A673 (cell line): ENCODE data around the gene DAPK3. TPM values are rescaled to one million over a fixed set of nuclear protein-coding genes. Genes with fewer than 3 reads are reported as not detected.

Experiments
- BruUV-seq: library from RNA; stranded (reverse); fragments of 400-500 nt; replicated peaks from 2 replicates; lab custom pipeline; 2021; lab: Mats Ljungman, UMichigan
- CTCF ChIA-PET: fragments of 300-600 bp; sonication (Branson Sonifier 250); formaldehyde crosslinking; loops from one replicate; lab custom pipeline; 2022; ENCODE audit warnings: antibody characterized with exemption; lab: Charles Lee
- POLR2A ChIA-PET: fragments of 300-600 bp; sonication (Branson Sonifier 250); formaldehyde crosslinking; loops from one replicate; lab custom pipeline; 2022; ENCODE audit warnings: antibody characterized with exemption; ENCODE audit not compliant: low non-redundant PET; lab: Charles Lee
- DNase-seq: peaks from one replicate; pipeline ENCODE4 v3.0.0-alpha.2; 2015; ENCODE audit warnings: low spot score
- H3K27ac ChIP-seq: fragments of 200-600 bp; sonication (generic); 2 replicates; pipeline ENCODE4 v1.5.1; 2016; ENCODE audit warnings: mixed run types, low read depth, mild to moderate bottlenecking, mixed read lengths, antibody characterized with exemption, low read length; ENCODE audit not compliant: poor library complexity, severe bottlenecking
- H3K27me3 ChIP-seq: fragments of 200-600 bp; sonication (generic); replicated peaks from 2 replicates; pipeline ENCODE4 v1.6.1; 2017; ENCODE audit warnings: mixed run types, low read depth, mild to moderate bottlenecking, mixed read lengths, antibody characterized with exemption, low read length; ENCODE audit not compliant: insufficient read depth, poor library complexity
- H3K36me3 ChIP-seq: fragments of 200-600 bp; sonication (generic); 2 replicates; pipeline ENCODE4 v1.6.1; 2016; ENCODE audit warnings: mixed run types, mild to moderate bottlenecking, mixed read lengths, antibody characterized with exemption, low read length; ENCODE audit not compliant: insufficient read depth, poor library complexity, severe bottlenecking
- H3K4me1 ChIP-seq: fragments of 200-600 bp; sonication (generic); 2 replicates; pipeline ENCODE4 v1.6.1; 2017; ENCODE audit warnings: mixed run types, mild to moderate bottlenecking, mixed read lengths, antibody characterized with exemption, low read length; ENCODE audit not compliant: insufficient read depth, poor library complexity, severe bottlenecking
- H3K4me3 ChIP-seq: fragments of 200-600 bp; sonication (generic); 2 replicates; pipeline ENCODE4 v1.5.1; 2016; ENCODE audit warnings: low read depth, mixed run types, mild to moderate bottlenecking, mixed read lengths, low read length; ENCODE audit not compliant: poor library complexity, severe bottlenecking
- H3K9me3 ChIP-seq: fragments of 200-600 bp; sonication (generic); 2 replicates; pipeline ENCODE4 v1.6.1; 2016; ENCODE audit warnings: mixed run types, low read depth, mild to moderate bottlenecking, mixed read lengths, antibody characterized with exemption, low read length; ENCODE audit not compliant: poor library complexity, severe bottlenecking
- CTCF ChIP-seq: fragments of 300-800, 200-600 bp; sonication (generic); conservative IDR thresholded peaks from 2 replicates; pipeline ENCODE4 v1.5.1; 2017; ENCODE audit warnings: low read depth, mild to moderate bottlenecking, antibody characterized with exemption, low read length, moderate library complexity, mixed read lengths
- EZH2 ChIP-seq: fragments of 200-600 bp; sonication (generic); IDR thresholded peaks from 2 replicates; pipeline ENCODE4 v1.6.1; 2017; ENCODE audit warnings: borderline replicate concordance, low read depth, mild to moderate bottlenecking, mixed read lengths, antibody characterized with exemption, low read length; ENCODE audit not compliant: poor library complexity, severe bottlenecking
- intact Hi-C: fragments of 100-400 bp; cut with micrococcal nuclease; formaldehyde crosslinking; loops from one replicate; pipeline ENCODE4 v1.10.0; 2022; ENCODE audit not compliant: unreplicated experiment
- microRNA-seq: library from miRNA; unstranded; fragments of <30 nt; microRNA quantifications from one replicate; pipeline ENCODE4 v1.2.0, GENCODE V29; 2021
- total RNA-seq: library from RNA; stranded (reverse); gene quantifications from 2 replicates; pipeline ENCODE4 v1.2.3, GENCODE V29; 2021

DAPK3 gene
- total RNA-seq, 1 experiment from 2014 or later, result 65.9 TPM

- POLR2A ChIA-PET, result no interaction called here
- H3K36me3 ChIP-seq, result no peaks in the 10 kb centered on the region
- H3K4me1 ChIP-seq, result no peaks in the 10 kb centered on the region
- no TSS peak for BruUV-seq
- no peak for TF ChIP-seq EZH2
- no peak for TF ChIP-seq CTCF
- no peak overlapping the region for H3K4me3 ChIP-seq
- no peak overlapping the region for H3K27ac ChIP-seq
- no peaks in the 10 kb centered on the region for H3K27me3 ChIP-seq
- DNase-seq, result no peak
- intact Hi-C loops, result no loop called here
- CTCF ChIA-PET, result no interaction called here
- H3K9me3 ChIP-seq, result peaks cover 4% of the 10 kb centered on the region
Observed at GRCh38 chr19:3916033-3916432, 54.9 kb downstream of the DAPK3 start.

- intact Hi-C loops, result no loop called here
- no TSS peak for BruUV-seq
- H3K36me3 ChIP-seq, result no peaks in the 10 kb centered on the region
- H3K4me3 ChIP-seq, result no peak overlapping the region
- no peaks in the 10 kb centered on the region for H3K9me3 ChIP-seq
- no peak for TF ChIP-seq EZH2
- no peak for TF ChIP-seq CTCF
- H3K4me1 ChIP-seq, result no peaks in the 10 kb centered on the region
- H3K27me3 ChIP-seq, result no peaks in the 10 kb centered on the region
- no peak overlapping the region for H3K27ac ChIP-seq
- ChIA-PET POLR2A (no interaction called here), CTCF (no interaction called here)
- DNase-seq, result no peak
Observed at GRCh38 chr19:3914199-3914598, 56.7 kb downstream of the DAPK3 start.

- intact Hi-C loops, result no loop called here
- Histone ChIP-seq H3K27me3 (no peaks in the 10 kb centered on the region), H3K27ac (no peak overlapping the region), H3K36me3 (no peaks in the 10 kb centered on the region), H3K4me3 (no peak overlapping the region), H3K9me3 (no peaks in the 10 kb centered on the region), H3K4me1 (no peaks in the 10 kb centered on the region)
- ChIA-PET POLR2A (no interaction called here), CTCF (no interaction called here)
- no TSS peak for BruUV-seq
- no peak for DNase-seq
- TF ChIP-seq CTCF (no peak), EZH2 (no peak)
Observed at GRCh38 chr19:3910105-3910504, 60.8 kb downstream of the DAPK3 start.

Small RNAs within 50 kb of the gene (microRNA-seq; reads per million reads assigned to microRNA genes)
- gene MIR637, result not detected

Other genes starting within 250 kb of the DAPK3 start
- gene APBA3, start 209.4 kb downstream of the DAPK3 start, total RNA-seq, result 30.0 and 32.6 TPM in 2 replicates
- 47.2 and 51.3 TPM in 2 replicates for gene MRPL54, start 208.4 kb downstream of the DAPK3 start, total RNA-seq
- gene RAX2, start 198.9 kb downstream of the DAPK3 start, total RNA-seq, result not detected in 2 replicates
- gene MATK, start 184.7 kb downstream of the DAPK3 start, total RNA-seq, result 2.0 and 3.5 TPM in 2 replicates
- 1.7 and 2.0 TPM in 2 replicates for gene ZFR2, start 102.1 kb downstream of the DAPK3 start, total RNA-seq
- gene ATCAY, start 90.4 kb downstream of the DAPK3 start, total RNA-seq, result 0.76 and 0.95 TPM in 2 replicates
- not detected in 2 replicates for gene NMRK2, start 38.0 kb downstream of the DAPK3 start, total RNA-seq
- 2,701 and 2,706 TPM in 2 replicates for gene EEF2, start 14.4 kb upstream of the DAPK3 start, total RNA-seq
- 48.1 and 59.1 TPM in 2 replicates for gene PIAS4, start 36.6 kb upstream of the DAPK3 start, total RNA-seq
- 25.1 and 25.9 TPM in 2 replicates for gene ZBTB7A, start 95.8 kb upstream of the DAPK3 start, total RNA-seq
- 185 and 198 TPM in 2 replicates for gene MAP2K2, start 153.0 kb upstream of the DAPK3 start, total RNA-seq
- not detected in 2 replicates for gene CREB3L3, start 182.5 kb upstream of the DAPK3 start, total RNA-seq
- gene SIRT6, start 211.5 kb upstream of the DAPK3 start, total RNA-seq, result 36.3 and 39.3 TPM in 2 replicates
- gene ANKRD24, start 211.6 kb upstream of the DAPK3 start, total RNA-seq, result 10.9 and 12.2 TPM in 2 replicates